ENCODE data around the gene HIP1R. TPM values are rescaled to one million over a fixed set of nuclear protein-coding genes. Genes with fewer than 3 reads are reported as not detected.

HIP1R gene
- total and polyA plus RNA-seq, 7 donors, result 4.2 to 77.4 (median 15.2) TPM

- H3K36me3 ChIP-seq, result no peaks in the 10 kb centered on the region
- WGBS, 2 donors, result 74 to 80% methylated on average over 17 of the region's 17 CpGs
- no peaks in the 10 kb centered on the region for H3K9me3 ChIP-seq
- no peak overlapping the region for H3K27ac ChIP-seq
- intact Hi-C loops (cut with DNase I), result no loop called here
- no peak for DNase-seq
- no peak for TF ChIP-seq POLR2AphosphoS5 (IDR thresholded peaks at IDR 0.05)
- no peak for TF ChIP-seq EP300 (IDR thresholded peaks at IDR 0.05)
- TF ChIP-seq POLR2A (IDR thresholded peaks at IDR 0.05), result no peak
- TF ChIP-seq CTCF (IDR thresholded peaks at IDR 0.05), result no peak
- no peaks in the 10 kb centered on the region for H3K27me3 ChIP-seq
- peaks cover 0 to 28% (median 23%) of the 10 kb centered on the region in 4 donors for H3K4me1 ChIP-seq
- no peak overlapping the region for H3K4me3 ChIP-seq
These were observed 43.7 kb downstream of the HIP1R start for GRCh38 chr12:122878780-122879612.

GRCh38 chr12:122880155-122880667 lies 45.0 kb downstream of the HIP1R start:
- H3K36me3 ChIP-seq, result no peaks in the 10 kb centered on the region
- H3K9me3 ChIP-seq, result no peaks in the 10 kb centered on the region
- TF ChIP-seq POLR2A (IDR thresholded peaks at IDR 0.05) (no peak), CTCF (IDR thresholded peaks at IDR 0.05) (no peak), EP300 (IDR thresholded peaks at IDR 0.05) (no peak), POLR2AphosphoS5 (IDR thresholded peaks at IDR 0.05) (no peak)
- intact Hi-C loops (cut with DNase I), result no loop called here
- H3K4me1 ChIP-seq, result peaks cover 0 to 33% (median 22%) of the 10 kb centered on the region in 4 donors
- no peaks in the 10 kb centered on the region for H3K27me3 ChIP-seq
- 62 to 75% methylated on average over 10 of the region's 10 CpGs for WGBS, 2 donors
- no peak for DNase-seq
- H3K27ac ChIP-seq, result peak overlapping the region in 1 of 4 donors; percentile 28
- no peak overlapping the region for H3K4me3 ChIP-seq

- peak in 1 of 4 experiments; percentile 13 for TF ChIP-seq CTCF (IDR thresholded peaks at IDR 0.05)
- no peak for TF ChIP-seq POLR2AphosphoS5 (IDR thresholded peaks at IDR 0.05)
- TF ChIP-seq EP300 (IDR thresholded peaks at IDR 0.05), result no peak
- 57% methylated on average over 8 of the region's 8 CpGs for WGBS, 2 donors
- H3K9me3 ChIP-seq, result no peaks in the 10 kb centered on the region
- no peak for DNase-seq
- H3K4me3 ChIP-seq, result no peak overlapping the region
- H3K36me3 ChIP-seq, result no peaks in the 10 kb centered on the region
- no peaks in the 10 kb centered on the region for H3K27me3 ChIP-seq
- peaks cover 0 to 33% (median 22%) of the 10 kb centered on the region in 4 donors for H3K4me1 ChIP-seq
- intact Hi-C loops (cut with DNase I), result no loop called here
- H3K27ac ChIP-seq, result peak overlapping the region in 1 of 4 donors; percentile 28
These were observed 45.4 kb downstream of the HIP1R start for GRCh38 chr12:122880668-122881067.

- no peak for DNase-seq
- Histone ChIP-seq H3K4me1 (peaks cover 0 to 40% (median 31%) of the 10 kb centered on the region in 4 donors), H3K27ac (no peak overlapping the region), H3K4me3 (no peak overlapping the region), H3K27me3 (no peaks in the 10 kb centered on the region), H3K9me3 (no peaks in the 10 kb centered on the region), H3K36me3 (no peaks in the 10 kb centered on the region)
- intact Hi-C loops (cut with DNase I), result no loop called here
- WGBS, 2 donors, result 61 to 89% methylated on average over 11 of the region's 11 CpGs
- no peak for TF ChIP-seq POLR2AphosphoS5 (IDR thresholded peaks at IDR 0.05)
These were observed 47.8 kb downstream of the HIP1R start for GRCh38 chr12:122882908-122883558.

All from sigmoid colon (tissue), 7 donors.